ENCODE data around the gene MRTFB. TPM values are rescaled to one million over a fixed set of nuclear protein-coding genes. Genes with fewer than 3 reads are reported as not detected.

The MRTFB gene
- total RNA-seq, 1 experiment from 2014 or later = 67.3 TPM

DNA sequence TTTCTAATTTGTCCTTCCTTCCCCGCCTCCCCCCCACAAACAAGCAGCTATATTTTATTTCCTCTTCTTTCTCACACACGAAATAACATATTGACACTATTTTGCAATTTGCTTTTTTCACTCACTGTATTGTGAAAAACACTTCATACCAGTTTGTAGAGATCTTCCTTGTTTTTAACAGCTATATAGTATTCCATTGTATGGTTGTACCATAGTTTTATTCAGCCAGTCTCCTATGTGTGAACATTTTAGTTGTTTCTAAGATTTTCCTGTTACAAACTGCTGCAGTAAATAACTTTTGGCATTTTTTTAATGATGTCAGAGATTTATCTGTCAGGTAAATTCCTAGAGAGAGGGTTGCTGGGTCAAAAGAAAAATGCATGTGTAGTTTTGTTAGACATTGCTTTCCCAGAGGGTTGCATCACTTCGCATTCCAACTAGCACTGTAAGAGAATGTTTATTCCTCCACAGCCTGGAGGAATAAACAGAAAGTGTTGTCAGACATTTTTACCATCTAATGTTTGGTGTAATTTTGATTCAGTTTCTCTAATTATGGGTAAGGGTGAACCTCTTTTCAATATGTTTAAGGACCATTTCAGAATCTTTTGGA lies 101.2 kb downstream of the MRTFB start:
- no TSS peak for BruUV-seq (replicated peaks)
- H3K4me1 Mint-ChIP-seq (ENCODE audit: low read depth, unreplicated experiment) = no peaks in the 10 kb centered on the region
- no peaks in the 10 kb centered on the region for H3K27me3 Mint-ChIP-seq (ENCODE audit: unreplicated experiment)
- peaks cover 4% of the 10 kb centered on the region for H3K9me3 Mint-ChIP-seq (ENCODE audit: low read depth, unreplicated experiment)
- H3K27ac Mint-ChIP-seq (ENCODE audit: unreplicated experiment) = no peak overlapping the region
- TF ChIP-seq, protein P1, sequence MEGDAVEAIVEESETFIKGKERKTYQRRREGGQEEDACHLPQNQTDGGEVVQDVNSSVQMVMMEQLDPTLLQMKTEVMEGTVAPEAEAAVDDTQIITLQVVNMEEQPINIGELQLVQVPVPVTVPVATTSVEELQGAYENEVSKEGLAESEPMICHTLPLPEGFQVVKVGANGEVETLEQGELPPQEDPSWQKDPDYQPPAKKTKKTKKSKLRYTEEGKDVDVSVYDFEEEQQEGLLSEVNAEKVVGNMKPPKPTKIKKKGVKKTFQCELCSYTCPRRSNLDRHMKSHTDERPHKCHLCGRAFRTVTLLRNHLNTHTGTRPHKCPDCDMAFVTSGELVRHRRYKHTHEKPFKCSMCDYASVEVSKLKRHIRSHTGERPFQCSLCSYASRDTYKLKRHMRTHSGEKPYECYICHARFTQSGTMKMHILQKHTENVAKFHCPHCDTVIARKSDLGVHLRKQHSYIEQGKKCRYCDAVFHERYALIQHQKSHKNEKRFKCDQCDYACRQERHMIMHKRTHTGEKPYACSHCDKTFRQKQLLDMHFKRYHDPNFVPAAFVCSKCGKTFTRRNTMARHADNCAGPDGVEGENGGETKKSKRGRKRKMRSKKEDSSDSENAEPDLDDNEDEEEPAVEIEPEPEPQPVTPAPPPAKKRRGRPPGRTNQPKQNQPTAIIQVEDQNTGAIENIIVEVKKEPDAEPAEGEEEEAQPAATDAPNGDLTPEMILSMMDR (IDR thresholded peaks at IDR 0.05; ENCODE audit: unreplicated experiment) = no peak
- CTCF ChIA-PET = interaction anchor here (0.6 kb wide), 1 partner anchor 1775 kb away, joined by 3 read pairs; no protein-coding TSS in a partner anchor
- no peaks in the 10 kb centered on the region for H3K36me3 Mint-ChIP-seq (ENCODE audit: insufficient read depth, unreplicated experiment)
- H3K4me3 Mint-ChIP-seq (ENCODE audit: low read depth, unreplicated experiment) = no peak overlapping the region
- DNase-seq = no peak
- intact Hi-C loops (cut with micrococcal nuclease; ENCODE audit: unreplicated experiment) = no loop called here

DNA sequence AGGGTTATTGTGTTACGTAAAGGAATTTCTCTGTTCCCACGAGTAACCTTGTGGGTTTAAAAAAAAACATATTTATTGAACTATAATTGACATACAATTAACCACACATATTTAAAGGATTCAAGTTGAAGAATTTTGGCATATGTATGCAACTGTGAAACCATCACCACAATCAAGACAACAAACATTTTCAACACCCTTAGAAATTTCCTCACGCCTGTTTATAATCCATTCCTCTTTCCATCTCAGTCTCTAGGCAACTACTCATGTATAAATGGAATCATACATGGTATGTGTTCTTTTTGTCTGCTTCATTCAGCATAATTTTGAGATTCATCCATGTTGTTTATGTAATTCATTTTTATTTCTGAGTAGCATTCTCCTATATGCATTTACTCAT lies 104.0 kb downstream of the MRTFB start:
- Mint-ChIP-seq H3K9me3 (ENCODE audit: low read depth, unreplicated experiment) (peaks cover 4% of the 10 kb centered on the region), H3K4me1 (ENCODE audit: low read depth, unreplicated experiment) (no peaks in the 10 kb centered on the region), H3K27ac (ENCODE audit: unreplicated experiment) (no peak overlapping the region), H3K27me3 (ENCODE audit: unreplicated experiment) (no peaks in the 10 kb centered on the region), H3K36me3 (ENCODE audit: insufficient read depth, unreplicated experiment) (no peaks in the 10 kb centered on the region), H3K4me3 (ENCODE audit: low read depth, unreplicated experiment) (no peak overlapping the region)
- CTCF ChIA-PET = no interaction called here
- no peak for DNase-seq
- TF ChIP-seq, protein P1 (IDR thresholded peaks at IDR 0.05; ENCODE audit: unreplicated experiment) = no peak
- intact Hi-C loops (cut with micrococcal nuclease; ENCODE audit: unreplicated experiment) = no loop called here
- no TSS peak for BruUV-seq (replicated peaks)

DNA sequence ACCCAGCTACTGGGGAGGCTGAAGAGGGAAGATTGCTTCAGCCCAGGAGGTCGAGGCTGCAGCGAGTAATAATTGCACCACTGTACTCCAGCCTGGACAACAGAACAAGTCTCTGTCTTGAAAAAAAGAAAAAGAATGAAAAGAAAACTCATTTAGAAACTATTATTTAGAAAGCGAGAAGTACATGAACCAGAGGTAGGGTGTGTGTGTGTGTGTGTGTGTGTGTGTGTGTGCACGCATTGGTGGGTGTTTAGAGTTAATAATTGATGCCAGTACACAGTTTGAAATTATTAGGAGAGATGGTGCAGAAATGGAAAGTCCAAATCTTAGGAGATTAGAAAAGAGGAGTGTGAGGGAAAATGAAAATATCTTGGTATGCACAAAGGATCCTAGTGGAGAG lies 106.6 kb downstream of the MRTFB start:
- no TSS peak for BruUV-seq (replicated peaks)
- Mint-ChIP-seq H3K4me1 (ENCODE audit: low read depth, unreplicated experiment) (no peaks in the 10 kb centered on the region), H3K4me3 (ENCODE audit: low read depth, unreplicated experiment) (no peak overlapping the region), H3K36me3 (ENCODE audit: insufficient read depth, unreplicated experiment) (no peaks in the 10 kb centered on the region), H3K27ac (ENCODE audit: unreplicated experiment) (no peak overlapping the region), H3K27me3 (ENCODE audit: unreplicated experiment) (no peaks in the 10 kb centered on the region), H3K9me3 (ENCODE audit: low read depth, unreplicated experiment) (no peaks in the 10 kb centered on the region)
- TF ChIP-seq, protein P1 (IDR thresholded peaks at IDR 0.05; ENCODE audit: unreplicated experiment) = no peak
- DNase-seq = no peak
- intact Hi-C loops (cut with micrococcal nuclease; ENCODE audit: unreplicated experiment) = no loop called here
- CTCF ChIA-PET = no interaction called here

DNA sequence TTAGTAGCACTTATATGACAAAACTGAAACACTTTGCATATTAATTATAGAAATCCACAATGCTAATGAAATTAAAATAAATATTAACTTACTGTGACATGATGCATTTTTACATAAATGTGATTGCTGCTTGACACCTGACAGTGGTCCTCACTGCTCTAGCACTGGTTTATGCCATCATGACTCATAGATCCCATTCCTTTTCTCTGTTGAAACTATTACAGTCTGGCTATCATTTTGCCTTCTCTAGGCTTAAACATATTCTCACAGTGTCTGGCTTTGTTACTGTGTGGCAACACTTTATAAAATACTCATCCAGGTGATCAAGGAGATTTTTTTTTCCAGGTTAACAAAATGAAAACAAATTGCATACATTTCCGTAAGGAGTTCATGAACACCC lies 108.0 kb downstream of the MRTFB start:
- no peaks in the 10 kb centered on the region for H3K9me3 Mint-ChIP-seq (ENCODE audit: low read depth, unreplicated experiment)
- no TSS peak for BruUV-seq (replicated peaks)
- no peak overlapping the region for H3K27ac Mint-ChIP-seq (ENCODE audit: unreplicated experiment)
- no peak for DNase-seq
- no peak overlapping the region for H3K4me3 Mint-ChIP-seq (ENCODE audit: low read depth, unreplicated experiment)
- TF ChIP-seq, protein P1 (IDR thresholded peaks at IDR 0.05; ENCODE audit: unreplicated experiment) = no peak
- H3K4me1 Mint-ChIP-seq (ENCODE audit: low read depth, unreplicated experiment) = no peaks in the 10 kb centered on the region
- H3K36me3 Mint-ChIP-seq (ENCODE audit: insufficient read depth, unreplicated experiment) = no peaks in the 10 kb centered on the region
- CTCF ChIA-PET = no interaction called here
- no peaks in the 10 kb centered on the region for H3K27me3 Mint-ChIP-seq (ENCODE audit: unreplicated experiment)
- intact Hi-C loops (cut with micrococcal nuclease; ENCODE audit: unreplicated experiment) = no loop called here
